HK-2 (cell line): Measurements from ENCODE around the gene GFOD1.

ENCODE experiments used
- DNase-seq: peaks from one replicate; pipeline ENCODE4 v3.0.0-alpha.2; 2018; ENCODE audit not compliant: unreplicated experiment

Gene GFOD1

DNA sequence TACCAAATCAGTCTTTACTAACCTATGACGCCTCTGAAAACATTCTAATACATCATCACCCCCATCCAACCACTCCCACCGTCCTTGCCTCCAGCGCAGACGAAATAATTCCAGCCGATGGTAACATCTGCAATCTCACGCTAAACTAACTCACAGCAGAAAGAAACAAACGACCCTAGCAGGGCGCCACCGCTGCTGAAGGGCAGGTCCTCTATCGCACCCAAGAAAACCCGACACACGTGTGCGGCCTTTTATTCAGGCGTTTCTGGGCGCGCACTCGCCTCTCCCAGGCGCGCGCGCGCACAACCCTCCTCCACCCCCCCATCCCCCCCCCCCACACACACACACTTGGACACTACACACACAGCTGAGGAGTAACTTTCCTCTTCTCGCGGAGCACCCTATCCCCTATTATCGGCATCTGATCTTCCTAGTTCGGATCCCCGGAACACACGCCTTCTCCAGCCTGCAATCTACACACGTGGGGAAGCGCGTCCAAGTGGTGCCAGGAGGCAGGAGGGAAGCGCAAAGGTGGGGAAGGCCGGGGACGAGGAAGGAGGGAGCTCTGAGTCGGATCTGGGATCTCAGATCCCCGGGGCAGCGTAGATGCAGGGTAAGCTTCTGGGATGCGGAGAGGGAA is 1.4 kb downstream of the GFOD1 start:
- peak; percentile 40 for DNase-seq

DNA sequence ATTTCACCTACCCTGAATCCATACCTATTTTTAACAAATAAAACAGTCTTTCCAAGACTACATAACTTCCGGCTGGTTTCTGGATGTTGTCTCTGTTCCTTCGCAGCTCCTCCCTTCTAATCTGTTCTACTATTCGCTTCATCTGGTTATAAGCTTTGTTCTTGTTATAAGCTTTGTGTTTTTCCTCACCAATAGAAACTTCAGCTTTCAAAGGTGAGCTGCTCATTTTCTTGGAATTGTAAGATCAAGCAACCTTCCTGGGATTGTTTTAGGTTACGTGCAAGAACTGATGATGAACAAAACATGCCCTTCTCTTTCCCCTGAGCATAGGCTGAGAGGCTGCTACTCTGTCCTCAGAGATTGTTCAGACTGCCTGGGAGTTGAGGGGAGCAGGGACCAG is 2.1 kb downstream of the GFOD1 start:
- DNase-seq, result no peak

DNA sequence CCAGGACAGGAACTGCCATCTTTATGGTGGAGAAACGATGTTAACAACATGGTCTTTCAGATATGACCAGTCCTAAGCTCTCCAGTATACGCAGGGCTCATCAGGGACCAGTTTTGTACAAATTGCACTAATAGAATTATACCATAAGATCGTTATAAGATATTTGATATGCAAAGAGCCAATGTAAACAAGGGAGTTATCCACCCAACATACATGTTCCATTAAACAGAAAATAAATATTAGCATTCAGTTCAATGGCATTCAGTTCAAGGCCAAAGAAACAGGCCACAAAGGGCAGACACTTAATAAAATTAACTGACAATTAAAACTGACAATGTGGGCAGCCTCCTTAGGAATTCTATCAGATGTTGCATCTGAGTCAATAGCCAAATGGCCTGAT is 2.6 kb downstream of the GFOD1 start:
- no peak for DNase-seq

DNA sequence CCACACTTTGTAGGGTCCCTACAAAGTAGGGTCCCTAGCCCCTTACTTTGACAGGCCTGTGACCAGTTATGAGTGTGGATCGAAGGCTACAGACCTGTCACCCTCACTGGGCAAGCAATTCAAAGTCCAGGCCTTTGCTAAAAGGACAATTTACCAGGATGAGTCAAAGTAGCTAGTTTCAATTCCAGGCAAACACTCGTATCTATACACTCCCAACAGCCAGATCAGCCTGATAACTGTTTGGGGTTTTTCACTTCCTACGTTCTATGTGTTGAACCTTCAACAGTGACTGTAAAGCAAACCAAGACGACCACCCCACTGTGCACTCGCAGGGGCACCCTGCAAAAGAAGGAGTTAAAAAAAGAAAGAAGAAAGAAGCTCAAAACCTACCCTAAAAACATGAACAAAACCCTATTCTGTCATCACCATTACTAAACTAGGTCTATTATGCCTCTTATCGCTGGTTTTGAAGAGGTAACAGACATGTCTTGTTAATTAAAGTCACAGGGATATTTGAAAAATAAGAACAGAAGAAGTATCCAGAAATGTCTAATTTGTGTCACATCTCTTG is 3.2 kb downstream of the GFOD1 start:
- DNase-seq, result no peak

DNA sequence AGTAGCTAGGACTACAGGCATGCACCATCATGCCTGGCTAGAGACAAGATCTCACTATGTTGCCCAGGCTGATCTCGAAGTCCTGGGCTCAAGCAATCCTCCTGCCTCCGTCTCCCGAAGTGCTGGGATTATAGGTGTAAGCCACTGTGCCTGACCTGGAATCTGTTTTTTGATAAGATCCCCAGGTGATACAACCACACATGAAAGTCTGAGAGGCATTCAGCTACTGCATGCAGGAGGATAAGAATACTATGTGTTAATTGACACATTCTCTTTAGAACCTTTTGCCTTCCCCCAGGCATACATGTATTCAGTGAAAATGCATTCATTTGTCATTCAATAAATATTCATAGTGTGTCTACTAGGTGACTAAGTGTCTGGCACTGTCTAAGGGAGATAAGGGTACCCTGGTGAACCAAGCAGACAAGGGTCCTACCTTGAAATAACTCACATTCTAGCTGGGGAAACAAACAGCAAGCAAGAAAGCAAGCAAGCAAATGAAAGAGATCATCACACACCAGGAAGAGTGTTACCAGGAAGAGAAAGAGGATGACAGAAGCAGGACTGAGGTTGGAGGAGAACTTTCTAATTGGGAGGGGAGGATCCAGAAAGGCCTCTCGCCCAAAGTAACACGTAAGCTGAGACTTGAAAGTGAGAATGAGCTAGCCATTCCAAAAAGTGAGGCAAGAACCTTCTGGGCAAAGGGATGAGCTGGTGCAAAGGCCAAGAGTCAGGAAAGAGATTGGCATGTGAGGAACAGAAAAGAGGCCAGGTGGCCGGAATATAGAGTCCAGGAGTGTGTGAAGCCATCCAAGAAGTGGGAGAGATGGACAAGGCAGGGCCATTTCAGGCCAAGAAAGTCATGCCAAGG is 6.5 kb downstream of the GFOD1 start:
- no peak for DNase-seq

DNA sequence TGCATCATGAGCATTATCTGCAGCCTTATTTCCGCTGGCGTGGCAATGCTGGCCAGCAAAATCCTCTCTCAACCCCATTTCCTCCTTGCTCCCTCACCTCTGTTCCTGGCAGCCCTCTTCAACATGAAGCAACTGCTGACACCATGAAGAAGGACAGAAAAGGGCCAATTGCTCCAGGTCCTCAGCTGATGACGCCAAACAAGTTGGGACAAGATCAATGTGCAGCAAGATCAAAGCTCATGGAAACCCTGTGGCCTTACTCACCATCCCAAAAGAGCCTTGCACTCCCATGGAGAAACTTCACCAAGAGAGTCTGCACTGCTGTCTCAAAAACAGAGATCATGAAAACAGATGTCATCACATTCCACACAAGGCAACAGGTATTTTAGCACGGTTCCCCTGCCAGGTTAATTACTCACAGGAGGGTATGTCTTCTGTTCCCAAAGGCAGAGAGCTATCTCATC is 7.4 kb downstream of the GFOD1 start:
- no peak for DNase-seq

DNA sequence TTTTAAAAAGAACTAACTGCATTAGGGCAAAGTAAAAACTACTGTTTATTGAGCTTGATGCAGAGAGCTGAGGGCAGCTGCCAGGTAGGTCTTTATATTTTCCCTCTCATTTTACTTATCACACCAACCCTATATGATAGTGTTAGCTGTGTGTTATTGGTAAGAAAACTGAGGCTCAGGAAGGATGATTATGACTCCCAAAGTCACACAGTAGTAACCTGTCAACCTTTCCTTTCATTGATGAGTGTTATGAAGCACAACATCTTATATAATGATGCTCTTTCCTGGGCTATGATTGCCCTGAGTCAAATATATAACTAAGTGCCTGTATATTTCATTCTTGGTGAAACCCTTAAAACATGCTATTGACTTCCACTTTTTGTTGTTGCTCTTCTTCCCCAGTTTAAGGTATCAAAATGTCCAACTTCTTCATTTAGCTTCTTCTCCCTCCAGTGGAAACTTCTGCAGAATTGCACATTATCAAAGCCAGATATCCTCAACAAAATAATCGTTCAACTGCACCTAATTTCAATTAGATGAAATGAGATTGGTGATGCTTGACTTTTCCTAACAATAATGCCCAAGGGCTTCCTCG is 8.1 kb downstream of the GFOD1 start:
- DNase-seq, result no peak

DNA sequence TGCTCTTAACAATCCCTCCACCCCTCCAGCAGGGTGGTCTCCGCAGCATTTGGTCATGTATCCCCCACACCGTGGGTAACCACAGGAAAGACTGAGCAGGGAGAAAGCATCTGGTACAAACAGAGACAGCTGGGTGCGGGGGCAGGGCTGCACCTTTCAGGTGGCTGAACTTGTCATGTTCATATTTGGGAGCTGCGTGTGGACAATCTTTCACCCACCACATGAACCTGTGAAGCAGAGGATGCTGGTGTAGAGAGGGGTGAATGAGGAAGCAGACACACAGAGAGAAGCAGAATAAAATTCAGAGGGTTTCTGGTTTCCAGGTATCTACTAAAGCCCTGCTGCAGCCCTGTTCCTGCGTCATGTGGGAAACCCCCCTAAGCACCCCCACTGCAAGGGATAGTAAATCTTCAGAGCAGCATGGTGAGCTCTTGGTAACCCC is 8.9 kb downstream of the GFOD1 start:
- no peak for DNase-seq

DNA sequence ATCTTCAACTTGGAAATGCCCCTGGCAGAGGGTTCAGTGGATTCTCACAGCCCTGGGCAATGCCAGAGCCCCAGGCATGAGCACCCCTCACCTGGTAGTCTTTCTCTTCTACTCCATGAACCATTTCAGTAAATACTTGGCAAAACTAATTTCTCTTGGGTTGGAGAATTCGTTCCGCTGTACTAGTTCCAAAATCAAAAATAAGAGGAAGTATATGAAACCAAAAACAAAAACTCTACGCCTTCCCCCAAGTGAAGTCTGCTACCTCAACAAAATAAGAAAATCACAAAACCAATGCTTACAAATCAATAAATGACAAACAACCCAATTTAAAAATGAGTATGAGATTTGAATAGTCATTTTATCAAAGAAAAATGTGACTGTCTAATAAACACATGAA is 12.6 kb downstream of the GFOD1 start:
- DNase-seq, result no peak

DNA sequence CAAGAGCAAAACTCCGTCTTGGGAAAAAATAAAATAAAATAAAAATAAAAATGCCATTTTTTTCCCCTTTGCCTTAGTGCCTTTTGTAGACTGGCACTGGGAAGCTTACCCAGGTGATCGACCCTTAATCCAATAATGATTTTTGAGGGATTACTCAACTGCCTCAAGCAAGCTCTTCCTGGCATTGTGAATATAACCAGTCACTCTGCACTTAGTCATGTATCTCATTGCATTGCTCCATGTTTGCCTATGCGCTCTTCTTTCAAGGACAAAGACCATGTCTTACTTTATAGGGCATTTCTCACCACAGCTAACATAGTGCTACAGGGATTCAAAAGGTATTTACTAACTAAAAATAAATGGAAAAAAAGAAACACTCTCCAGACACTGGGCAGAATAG is 13.0 kb downstream of the GFOD1 start:
- no peak for DNase-seq

DNA sequence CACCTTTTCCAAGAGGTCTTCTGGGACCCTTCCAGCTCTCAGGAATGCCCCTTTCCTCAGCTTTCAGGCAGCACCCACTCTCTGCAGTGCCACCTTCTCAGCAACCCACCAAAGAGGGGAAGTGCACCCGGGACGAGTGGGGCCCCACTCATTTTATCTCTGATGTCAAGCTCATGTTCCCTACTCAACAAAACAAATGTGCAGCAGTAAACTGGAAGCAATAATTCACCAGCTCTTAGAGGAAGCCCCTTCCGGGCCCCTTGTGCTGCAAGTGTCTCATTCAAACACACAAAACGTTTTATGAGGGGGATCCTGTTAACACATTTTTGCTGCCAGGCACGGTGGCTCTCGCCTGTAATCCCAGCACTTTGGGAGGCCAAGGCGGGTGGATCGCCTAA is 13.6 kb downstream of the GFOD1 start:
- no peak for DNase-seq

DNA sequence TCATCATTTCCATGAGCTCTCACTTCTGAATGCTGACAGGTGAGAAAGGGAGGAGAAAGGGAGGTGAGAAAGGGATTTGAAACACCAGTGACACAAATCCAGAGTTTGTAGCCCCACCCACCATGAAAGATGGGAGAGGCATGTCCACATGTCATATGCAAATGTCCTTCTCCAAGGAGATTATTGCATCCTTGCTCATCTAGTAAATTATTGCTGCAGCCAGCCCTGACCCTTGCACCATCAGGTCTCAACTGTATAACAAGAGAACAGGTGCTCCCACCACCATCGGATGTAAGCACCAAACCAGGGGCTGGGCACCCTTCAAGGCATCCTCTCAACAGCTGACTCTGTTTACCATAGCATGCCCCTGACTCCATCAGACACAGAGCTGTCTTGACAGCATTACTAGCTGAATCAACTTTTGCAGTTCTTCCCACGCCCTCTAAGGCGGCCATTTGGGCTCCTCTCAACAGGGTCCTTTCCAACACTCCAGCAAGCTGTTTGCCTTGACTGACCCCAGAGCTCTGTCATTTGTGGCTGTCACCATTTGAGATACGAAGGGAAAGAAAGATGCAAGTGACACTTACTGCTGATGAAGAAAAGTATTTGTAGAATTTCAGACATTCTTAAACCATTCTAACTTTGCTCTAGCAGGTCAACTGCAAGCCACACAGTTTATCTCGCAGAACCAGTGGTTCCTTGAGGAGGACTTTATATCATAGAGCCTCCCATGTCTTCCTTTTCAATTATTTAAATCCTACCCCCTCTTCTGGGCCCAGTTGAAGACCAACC is 14.2 kb downstream of the GFOD1 start:
- no peak for DNase-seq

DNA sequence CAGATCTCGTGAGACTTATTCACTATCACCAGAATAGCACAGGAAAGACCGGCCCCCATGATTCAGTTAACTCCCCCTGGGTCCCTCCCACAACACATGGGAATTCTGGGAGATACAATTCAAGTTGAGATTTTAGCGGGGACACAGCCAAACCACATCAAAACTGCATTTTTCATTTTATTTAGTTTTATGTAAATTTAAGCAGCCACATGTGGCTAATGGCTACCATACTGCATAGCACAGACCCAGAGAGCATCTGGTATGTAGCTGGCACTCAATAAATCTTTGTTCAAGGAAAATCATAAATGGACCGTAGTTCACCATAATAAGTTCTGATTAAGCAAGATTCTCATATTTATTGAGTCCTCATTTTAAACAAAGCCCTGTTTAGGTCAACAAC is 15.3 kb downstream of the GFOD1 start:
- no peak for DNase-seq

DNA sequence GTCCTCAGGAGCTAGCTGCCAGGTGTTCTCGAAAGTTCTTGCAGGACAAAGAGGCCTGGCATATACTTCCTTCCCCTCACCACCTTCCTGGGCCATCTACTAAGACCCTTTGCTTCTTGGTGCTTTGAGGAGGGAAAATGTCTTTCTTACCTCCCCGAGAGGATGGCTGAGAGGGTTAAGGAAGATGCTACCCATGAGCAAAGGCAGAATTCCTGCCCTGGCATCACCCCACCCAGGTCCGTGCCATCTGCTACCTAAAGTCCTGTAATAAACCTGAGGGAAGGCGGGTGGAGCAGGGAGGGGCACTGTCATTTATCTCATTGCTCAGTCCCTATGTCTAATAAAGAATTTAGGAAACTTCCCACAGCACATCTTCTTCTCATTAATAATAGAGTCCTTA is 16.2 kb downstream of the GFOD1 start:
- DNase-seq, result no peak

DNA sequence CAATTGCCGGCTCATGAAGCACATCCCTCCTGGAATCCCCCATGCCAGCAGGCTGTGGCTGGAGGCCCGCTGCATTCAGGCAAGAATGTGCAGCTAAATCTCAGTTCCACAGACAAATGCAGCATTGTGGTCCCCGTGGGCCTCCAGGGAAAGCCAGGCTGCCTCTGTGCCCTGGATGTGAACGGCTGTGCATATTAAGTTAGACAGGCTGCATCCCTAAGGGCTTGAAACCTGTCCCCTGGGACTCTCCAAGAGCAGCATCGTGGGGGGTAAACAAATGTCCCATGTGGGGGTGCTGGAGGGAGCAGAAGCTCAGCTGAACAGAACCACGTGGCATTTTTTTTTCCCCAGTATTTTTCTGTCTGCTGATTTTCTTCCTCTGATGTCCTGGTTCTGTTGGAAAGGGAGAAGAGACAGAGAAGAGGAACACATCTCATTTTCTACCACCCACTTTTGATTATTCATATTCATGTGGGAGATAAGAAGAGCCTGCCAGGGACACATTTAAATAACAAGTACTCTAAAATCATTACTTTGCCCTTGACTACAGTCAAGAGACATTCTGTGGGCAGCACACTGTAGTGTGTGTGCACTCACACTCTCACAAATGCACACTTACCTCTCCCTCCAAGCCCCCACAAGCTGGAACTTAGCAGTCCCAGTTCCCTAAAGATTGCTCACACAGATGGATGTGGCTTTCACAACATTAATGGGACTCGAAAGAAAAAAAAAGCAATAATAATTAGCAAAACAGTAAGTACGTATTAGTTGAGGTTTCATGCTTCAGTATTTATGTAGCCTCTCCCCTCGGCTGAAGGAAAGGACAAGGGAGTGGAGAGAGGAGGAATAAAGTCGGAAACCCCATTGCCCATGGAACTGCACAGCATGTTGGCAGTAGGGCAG is 16.9 kb downstream of the GFOD1 start:
- no peak for DNase-seq

DNA sequence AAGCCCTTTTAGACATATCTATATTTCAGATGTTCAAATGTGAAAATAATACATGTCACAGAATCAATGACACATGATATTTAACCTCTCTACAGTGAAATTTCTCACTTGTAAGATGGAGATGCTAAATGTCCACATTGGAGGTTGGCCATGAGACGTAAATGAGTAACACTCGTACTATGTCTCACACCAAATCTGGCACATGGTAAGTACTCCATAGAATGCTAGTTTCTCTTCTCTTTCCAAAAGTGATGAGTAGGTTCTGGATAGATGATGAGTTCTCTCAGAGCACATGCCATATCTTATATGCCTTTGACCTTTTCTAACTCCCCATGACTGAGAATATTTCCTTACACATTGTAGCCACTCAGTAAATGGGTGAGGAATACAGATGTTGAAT is 17.7 kb downstream of the GFOD1 start:
- no peak for DNase-seq

DNA sequence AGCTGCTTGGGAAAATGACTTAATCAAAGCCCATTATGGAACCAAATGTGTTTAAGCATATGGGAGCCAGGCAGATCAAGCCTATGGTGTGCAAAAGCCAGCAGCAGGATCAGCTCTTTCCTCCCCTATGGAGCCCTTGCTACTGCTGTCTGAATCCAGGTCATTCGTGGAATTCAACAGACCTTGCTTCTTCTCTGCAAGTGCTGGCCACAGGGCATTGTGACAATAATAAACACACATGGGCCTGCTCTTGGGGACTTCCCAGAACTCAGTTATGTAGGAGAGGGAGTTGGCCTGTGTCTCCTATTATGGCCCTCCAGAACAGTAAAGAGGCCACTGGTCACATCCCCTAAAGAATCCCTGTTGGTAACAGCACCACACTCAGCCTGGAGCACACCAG is 18.6 kb downstream of the GFOD1 start:
- DNase-seq, result no peak

DNA sequence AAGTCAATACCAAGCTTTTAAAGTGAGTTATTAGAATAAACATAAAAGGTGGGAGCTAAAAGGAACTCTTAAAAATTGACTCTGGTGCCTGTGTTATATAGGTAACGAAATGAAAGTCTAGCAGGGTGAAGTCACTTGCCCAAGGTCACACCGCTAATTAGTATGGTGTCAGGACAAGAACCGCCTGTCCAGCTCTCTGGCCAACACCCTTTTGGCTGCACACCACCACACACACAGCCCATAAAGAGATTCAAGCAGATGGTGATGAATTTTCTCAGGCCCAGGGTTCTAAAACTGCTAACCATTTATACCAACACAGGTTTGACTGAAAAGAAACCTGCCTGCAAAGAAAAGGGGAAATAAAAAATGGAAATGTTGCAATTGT is 20.2 kb downstream of the GFOD1 start:
- no peak for DNase-seq

DNA sequence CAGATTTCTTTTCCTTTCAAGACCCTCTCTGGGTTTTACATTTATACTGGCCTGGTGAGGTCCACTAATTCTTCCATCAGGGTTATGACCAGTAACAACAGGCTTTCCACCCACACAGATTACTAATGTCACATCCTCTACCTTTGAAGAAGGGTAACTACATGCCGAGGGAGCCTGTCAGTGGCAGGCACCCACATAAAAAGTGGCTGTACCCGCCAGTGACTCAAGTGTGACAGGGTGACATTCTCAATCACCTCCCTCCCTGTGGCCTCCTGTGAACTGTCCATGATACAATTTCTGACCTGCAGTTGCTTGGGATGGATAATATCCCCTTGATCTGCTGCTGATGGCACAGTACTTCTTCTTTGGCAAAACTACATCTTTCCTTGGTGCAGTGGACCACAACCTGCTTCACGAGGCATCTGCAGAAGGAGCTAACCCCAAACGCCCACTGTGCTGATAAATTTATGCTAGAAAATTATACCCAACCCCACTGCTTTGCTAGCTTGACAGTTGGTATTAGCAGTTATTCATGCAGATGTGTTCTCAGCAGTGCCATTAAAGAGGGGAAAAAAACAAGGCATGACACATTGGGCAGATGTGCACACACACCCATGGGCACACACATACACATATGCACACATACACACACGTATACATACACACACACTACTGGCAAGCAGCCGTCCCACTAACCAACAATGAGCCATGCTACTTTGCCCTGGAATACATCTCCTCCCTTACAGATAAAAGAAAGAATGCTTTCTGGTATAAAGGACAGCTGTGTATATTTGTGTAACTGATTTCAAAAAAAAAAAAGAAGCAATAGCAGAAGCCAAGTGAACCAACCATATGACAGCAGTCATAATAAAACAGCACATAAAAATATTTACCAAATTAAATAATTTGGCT is 20.8 kb downstream of the GFOD1 start:
- DNase-seq, result no peak

DNA sequence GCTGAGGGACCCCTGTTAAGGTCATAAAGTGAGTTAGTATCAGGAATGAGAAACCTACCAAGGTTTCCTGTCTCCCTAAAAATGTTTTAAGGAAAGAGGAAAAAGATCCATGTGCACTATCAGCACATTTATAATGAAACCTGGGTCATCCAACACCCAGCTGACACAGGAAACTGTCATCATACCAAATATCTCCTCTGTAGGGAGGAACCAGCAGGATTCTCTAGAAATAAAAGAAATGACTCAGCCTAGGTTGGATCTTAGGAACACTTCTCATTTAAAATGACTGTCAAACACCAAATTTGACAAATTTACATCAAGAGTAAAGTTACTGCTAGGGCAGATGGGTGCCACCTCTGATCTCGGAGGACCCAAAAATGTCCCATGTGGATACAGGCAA is 21.7 kb downstream of the GFOD1 start:
- DNase-seq, result no peak
